ENCODE measurements around the gene TEKT3.

Gene TEKT3

DNA sequence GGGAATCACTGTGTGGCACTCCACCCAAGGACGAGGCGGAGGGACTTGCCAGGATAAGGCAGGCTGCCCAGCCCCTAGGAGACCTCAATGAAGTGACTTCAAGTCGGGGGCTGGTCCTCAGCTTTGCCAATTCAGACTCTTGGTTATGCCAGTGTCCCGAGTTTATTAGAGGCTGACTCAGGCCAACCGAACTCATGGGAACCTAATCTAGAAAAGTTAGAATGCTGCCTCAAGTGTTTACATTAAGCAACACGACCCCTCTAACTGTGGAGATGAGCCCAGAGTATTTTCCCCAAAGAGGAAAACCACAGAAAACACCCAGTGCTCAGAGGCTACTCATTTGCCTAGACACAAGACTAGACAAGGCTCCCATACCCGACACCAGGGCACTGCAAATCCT is 1.1 kb upstream of the TEKT3 start:
- in situ Hi-C loops (cut with HindIII; ENCODE audit: low pct_unique_long_range_greater_than_20kb, low sequenced_read_pairs) = no loop called here

DNA sequence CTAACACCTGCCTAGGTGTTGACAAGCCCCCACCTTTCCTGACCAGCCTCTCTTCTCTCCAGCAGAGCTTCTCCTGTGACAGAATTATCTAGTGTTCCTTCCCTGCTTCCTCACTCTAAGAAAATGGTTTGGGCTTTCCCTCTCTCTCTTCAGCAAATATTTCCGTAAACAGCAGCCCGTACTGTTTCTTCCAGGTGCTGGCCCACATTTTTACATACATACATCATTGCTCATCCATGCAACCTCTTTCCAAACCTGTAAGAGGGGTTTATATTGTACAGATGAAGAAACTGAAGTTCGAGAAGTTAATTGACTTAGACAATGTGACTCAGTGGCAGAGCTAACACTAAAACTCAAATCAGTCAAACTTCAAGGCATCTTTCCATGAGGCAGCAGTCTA is 569 bp upstream of the TEKT3 start:
- DNase-seq (ENCODE audit: low read depth in 1 of 2, low spot score in 1 of 2) = no peak
- in situ Hi-C loops (cut with HindIII; ENCODE audit: low pct_unique_long_range_greater_than_20kb, low sequenced_read_pairs) = no loop called here
- TF ChIP-seq JUND (IDR thresholded peaks at IDR 0.05; ENCODE audit: low read depth) = no peak

More for the DNA sequence above, 1.1 kb upstream of the TEKT3 start:
- no peak for TF ChIP-seq JUND (IDR thresholded peaks at IDR 0.05; ENCODE audit: low read depth)
- DNase-seq (ENCODE audit: low read depth in 1 of 2, low spot score in 1 of 2) = no peak

DNA sequence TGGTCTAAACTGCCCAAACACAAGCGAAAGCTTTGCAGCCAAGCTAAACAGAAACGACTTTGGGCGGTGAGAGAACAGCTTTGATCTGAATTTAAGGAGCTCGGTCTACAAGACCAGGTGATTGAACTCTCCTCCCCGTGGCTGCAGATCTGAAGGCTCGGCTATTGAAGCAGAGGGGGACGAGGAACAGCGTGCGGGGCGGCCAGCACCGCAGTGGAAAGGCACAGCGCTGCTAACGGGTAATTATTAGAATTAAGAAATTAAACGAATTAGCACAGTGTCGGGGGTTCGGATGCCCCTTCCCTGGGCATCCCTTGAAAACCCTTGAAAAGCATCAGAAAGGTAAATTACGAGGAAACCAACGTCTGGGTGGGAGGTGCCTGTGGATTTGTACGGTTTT is 431 bp downstream of the TEKT3 start:
- DNase-seq (ENCODE audit: low read depth in 1 of 2, low spot score in 1 of 2) = no peak
- in situ Hi-C loops (cut with HindIII; ENCODE audit: low pct_unique_long_range_greater_than_20kb, low sequenced_read_pairs) = no loop called here
- TF ChIP-seq JUND (IDR thresholded peaks at IDR 0.05; ENCODE audit: low read depth) = no peak

DNA sequence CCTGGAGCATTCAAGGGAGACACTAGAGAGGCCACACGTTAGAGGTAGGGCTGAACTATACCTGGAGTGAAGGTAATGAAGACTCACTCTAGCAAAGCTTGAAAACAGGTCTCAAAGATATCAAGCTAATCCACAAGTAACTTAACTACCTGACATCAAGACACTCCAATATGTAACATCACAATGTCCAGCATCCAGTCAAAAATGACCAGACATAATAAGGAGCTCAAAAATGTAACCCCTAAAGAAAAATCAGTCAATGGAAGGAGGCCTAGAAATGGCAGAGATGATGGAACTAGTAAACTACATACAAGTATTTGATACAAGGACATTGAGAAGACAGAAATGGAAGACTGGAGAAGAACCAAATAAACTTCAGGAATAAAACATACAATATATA is 6.0 kb downstream of the TEKT3 start:
- DNase-seq (ENCODE audit: low read depth in 1 of 2, low spot score in 1 of 2) = no peak
- no peak for TF ChIP-seq JUND (IDR thresholded peaks at IDR 0.05; ENCODE audit: low read depth)
- in situ Hi-C loops (cut with HindIII; ENCODE audit: low pct_unique_long_range_greater_than_20kb, low sequenced_read_pairs) = no loop called here

DNA sequence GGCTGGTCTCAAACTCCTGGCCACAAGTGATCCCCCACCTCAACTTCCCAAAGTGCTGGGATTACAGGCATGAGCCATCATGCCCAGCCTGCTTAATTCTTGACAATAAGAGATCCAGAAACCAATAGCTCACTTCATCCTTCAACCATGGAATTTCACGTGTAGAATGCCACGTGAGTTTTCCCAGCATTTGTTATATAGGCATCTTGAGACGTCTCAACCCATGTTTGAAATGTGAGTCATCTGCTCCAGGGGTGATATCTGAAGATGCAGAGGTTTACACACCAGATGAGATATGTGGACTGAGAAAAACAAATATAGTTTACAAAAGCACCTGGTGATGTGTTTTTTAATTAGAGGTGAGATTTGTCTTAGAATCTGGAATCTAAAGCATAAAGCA is 7.1 kb downstream of the TEKT3 start:
- no peak for DNase-seq (ENCODE audit: low read depth in 1 of 2, low spot score in 1 of 2)
- in situ Hi-C loops (cut with HindIII; ENCODE audit: low pct_unique_long_range_greater_than_20kb, low sequenced_read_pairs) = no loop called here
- no peak for TF ChIP-seq JUND (IDR thresholded peaks at IDR 0.05; ENCODE audit: low read depth)

DNA sequence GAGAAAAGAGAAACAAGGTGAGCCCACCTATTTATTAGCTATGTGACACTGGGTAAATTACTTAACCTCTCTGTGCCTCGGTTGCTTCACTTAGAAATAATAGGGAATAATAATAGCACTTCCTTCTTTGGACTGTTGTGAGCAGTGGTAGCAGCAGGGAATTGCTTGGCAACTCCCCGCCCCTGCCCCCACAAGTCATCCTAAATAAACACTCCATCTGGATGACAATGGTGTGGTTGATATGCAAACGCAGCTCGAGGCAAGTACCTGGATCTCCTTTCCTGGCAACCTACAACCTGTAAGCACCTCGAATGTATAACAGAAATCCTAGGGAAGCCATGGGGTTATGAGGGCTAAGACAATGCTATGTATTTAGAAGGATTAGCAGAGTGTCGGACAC is 9.1 kb downstream of the TEKT3 start:
- no peak for TF ChIP-seq JUND (IDR thresholded peaks at IDR 0.05; ENCODE audit: low read depth)
- in situ Hi-C loops (cut with HindIII; ENCODE audit: low pct_unique_long_range_greater_than_20kb, low sequenced_read_pairs) = no loop called here
- DNase-seq (ENCODE audit: low read depth in 1 of 2, low spot score in 1 of 2) = no peak

DNA sequence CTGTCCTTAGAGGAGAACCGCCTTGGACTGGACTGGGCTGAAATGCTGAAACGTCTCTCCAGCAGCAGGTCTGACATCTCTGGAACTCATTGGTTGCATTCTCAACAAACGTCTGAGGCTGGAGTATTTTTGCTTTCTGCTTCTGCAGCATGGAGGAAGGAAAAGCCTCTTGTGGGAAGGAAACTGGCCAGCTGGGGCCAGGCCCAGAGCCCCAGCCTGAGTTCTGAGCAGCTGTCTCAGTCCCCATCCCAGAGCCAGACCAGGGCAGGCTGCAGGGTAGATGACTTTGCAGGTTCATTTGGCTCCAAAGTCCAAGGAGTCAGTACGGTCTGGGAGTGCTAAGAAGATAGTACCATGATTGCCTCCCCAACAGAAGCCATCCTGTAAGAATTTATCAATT is 18.3 kb downstream of the TEKT3 start:
- DNase-seq (ENCODE audit: low read depth in 1 of 2, low spot score in 1 of 2) = no peak
- in situ Hi-C loops (cut with HindIII; ENCODE audit: low pct_unique_long_range_greater_than_20kb, low sequenced_read_pairs) = no loop called here
- TF ChIP-seq JUND (IDR thresholded peaks at IDR 0.05; ENCODE audit: low read depth) = no peak

DNA sequence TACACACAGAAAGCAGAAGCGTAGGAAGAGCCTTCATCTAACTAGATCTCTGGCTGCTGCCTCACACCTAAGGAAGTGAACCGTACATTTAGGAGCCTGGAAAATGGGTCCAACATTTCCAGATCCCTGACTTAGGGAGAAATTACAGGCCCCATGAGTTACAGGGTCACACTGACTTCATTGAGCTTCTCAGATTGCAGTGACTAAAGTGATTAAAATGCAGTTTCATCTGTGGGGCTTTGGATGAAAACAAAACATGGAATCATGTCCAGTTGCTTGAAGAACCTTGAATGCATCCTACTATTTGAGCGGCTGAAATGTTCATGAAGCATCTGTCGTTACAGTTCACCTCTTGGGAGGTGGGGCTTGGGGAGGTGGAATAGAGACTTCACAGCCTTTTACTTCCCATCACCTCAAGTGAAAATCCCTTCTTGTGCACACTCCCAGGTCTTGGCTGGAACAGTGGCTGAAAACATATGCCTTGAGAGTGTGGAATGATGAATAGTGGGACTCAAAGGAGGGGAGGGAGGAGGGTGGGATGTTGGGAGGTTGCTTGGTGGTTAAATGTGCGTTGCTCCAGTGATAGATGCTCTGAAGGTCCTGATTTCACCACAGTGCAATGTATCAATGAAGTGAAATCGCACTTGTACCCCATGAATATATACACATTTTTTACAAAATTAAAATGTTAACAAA is 19.7 kb downstream of the TEKT3 start:
- TF ChIP-seq JUND (IDR thresholded peaks at IDR 0.05; ENCODE audit: low read depth) = no peak
- in situ Hi-C loops (cut with HindIII; ENCODE audit: low pct_unique_long_range_greater_than_20kb, low sequenced_read_pairs) = no loop called here
- no peak for DNase-seq (ENCODE audit: low read depth in 1 of 2, low spot score in 1 of 2)

DNA sequence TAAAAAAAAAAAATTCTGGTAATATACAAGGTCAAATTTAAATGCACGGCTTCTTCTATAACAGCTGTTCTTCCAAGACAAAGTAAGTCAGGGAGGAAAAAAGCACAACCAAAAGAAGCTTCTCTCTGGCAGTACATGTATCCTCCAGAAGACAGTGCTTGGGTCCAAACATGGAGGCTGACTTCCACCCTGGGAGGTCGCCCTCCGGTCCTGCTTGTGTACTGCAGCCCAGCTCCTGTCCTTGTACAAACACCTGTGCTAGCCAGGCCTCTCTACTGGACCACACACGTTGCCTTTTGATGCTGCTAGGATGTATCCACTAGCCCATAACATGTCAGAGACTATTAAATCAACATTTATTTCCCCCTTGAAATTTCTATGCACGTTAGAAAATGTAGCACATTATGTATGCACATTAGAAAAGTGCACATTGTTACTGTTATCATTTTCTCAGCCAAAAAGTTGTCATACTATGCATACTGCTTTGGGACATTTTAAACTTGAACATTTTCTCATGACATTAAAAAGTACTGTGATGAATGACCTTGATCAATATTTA is 21.9 kb downstream of the TEKT3 start:
- DNase-seq (ENCODE audit: low read depth in 1 of 2, low spot score in 1 of 2) = no peak
- in situ Hi-C loops (cut with HindIII; ENCODE audit: low pct_unique_long_range_greater_than_20kb, low sequenced_read_pairs) = no loop called here
- TF ChIP-seq JUND (IDR thresholded peaks at IDR 0.05; ENCODE audit: low read depth) = no peak

DNA sequence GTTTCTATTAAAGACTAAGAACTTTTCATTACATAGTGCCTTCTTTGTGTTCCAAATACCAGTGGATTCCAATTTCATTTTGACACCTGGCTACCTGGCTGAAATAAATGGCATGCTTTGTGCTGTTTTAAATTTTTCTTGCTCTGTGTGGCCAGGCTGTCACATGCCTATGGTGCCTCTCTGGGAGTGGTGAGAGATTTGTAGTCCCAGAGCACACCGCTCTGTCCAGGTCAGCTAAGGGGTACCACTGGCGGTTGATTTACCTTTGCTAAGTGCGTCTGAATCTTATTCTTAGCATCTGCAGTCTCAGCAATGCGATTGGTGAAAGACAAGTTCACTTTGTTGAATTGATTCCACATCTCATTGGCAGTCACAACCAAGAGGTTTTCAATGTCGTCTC is 29.4 kb downstream of the TEKT3 start:
- no peak for DNase-seq (ENCODE audit: low read depth in 1 of 2, low spot score in 1 of 2)
- in situ Hi-C loops (cut with HindIII; ENCODE audit: low pct_unique_long_range_greater_than_20kb, low sequenced_read_pairs) = no loop called here
- no peak for TF ChIP-seq JUND (IDR thresholded peaks at IDR 0.05; ENCODE audit: low read depth)

DNA sequence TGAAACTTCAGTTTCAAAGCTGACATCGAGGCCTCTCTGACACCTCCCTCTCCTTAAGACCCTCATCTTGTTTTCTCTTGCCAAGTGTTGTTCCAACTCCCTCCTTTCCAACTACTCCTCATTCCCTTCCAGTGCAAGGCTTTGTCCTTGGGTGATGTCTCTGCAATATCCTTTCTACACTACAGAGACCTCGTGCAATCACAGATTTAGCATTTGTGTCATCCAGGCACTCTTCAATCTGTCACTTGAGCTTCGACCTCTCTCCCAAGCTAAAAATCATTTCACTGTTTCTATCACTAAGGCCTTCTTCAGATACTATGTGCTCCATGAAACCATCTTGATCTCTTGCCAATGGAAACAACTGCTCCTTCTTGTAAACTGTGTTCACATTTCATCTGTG is 31.6 kb downstream of the TEKT3 start:
- DNase-seq (ENCODE audit: low read depth in 1 of 2, low spot score in 1 of 2) = no peak
- TF ChIP-seq JUND (IDR thresholded peaks at IDR 0.05; ENCODE audit: low read depth) = no peak
- in situ Hi-C loops (cut with HindIII; ENCODE audit: low pct_unique_long_range_greater_than_20kb, low sequenced_read_pairs) = no loop called here

DNA sequence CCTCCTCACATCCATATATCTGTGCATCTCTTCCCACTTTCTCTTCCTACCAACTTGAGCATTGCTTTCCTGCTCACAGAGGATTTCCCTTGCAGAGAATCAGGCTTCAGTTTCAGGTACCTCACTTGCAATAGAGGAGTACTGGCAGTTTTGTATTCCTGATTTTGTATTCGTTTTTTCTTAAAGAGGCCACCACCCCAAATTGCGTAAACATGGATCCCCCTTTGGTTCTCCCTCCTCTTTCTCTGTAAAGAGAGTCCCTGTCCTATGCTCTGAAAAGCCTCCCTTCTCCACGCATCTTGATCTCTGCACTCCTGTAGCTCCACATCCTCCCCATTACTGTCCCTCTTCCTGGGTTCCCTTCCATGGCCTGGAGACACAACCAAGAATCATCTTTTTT is 32.2 kb downstream of the TEKT3 start:
- TF ChIP-seq JUND (IDR thresholded peaks at IDR 0.05; ENCODE audit: low read depth) = no peak
- DNase-seq (ENCODE audit: low read depth in 1 of 2, low spot score in 1 of 2) = no peak
- in situ Hi-C loops (cut with HindIII; ENCODE audit: low pct_unique_long_range_greater_than_20kb, low sequenced_read_pairs) = no loop called here

DNA sequence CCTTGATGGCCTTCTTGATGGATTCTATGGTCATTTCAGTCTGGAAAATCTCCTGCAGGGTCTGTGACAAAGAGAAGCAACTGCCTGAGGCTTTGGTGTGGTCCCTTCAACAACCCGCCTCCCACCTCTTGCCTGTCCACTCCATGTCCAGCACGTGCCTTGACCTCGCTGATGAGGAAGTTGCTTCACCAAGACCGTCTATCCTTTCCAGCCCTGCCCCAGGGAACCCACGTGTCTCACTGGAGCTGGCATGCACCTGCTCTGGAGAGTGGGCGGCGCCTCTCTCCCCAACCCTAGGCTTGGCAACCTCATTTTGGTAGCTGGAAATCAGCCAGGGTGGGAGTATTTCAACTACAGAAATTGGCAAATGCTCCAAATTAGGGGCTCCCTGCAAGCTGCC is 32.6 kb downstream of the TEKT3 start:
- in situ Hi-C loops (cut with HindIII; ENCODE audit: low pct_unique_long_range_greater_than_20kb, low sequenced_read_pairs) = no loop called here
- TF ChIP-seq JUND (IDR thresholded peaks at IDR 0.05; ENCODE audit: low read depth) = no peak
- no peak for DNase-seq (ENCODE audit: low read depth in 1 of 2, low spot score in 1 of 2)

DNA sequence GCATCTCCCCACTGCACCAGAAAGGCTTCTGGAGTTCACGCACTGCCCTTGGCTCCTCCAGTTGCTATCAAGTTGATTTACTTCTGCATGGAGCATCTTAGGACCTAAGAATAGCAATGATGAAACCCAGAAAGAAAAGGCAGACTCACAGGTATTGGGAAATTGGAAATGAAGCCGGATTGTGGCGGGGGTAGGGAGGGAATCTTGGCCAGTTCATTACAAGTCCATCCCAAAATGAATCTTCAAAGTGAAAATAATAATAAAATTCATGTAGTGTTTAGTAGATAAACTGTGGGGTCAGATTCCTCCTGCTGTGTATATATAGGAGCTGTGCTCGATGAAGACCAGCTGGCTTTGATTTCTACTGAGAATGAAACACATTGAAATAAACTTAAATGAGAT is 33.7 kb downstream of the TEKT3 start:
- no peak for DNase-seq (ENCODE audit: low read depth in 1 of 2, low spot score in 1 of 2)
- in situ Hi-C loops (cut with HindIII; ENCODE audit: low pct_unique_long_range_greater_than_20kb, low sequenced_read_pairs) = no loop called here
- no peak for TF ChIP-seq JUND (IDR thresholded peaks at IDR 0.05; ENCODE audit: low read depth)

Measured in T47D (cell line).